Activated CD8-positive, alpha-beta memory T cell treated with anti-CD3 and anti-CD28 coated beads for 4 hours (primary cell): ENCODE results near the gene C11orf16.
"Not testable (repeated sequence)": the region's sequence is repeated elsewhere in the genome, so short reads cannot be mapped to it uniquely, and the experiment has no call there.

Experiments
- DNase-seq, 2 donors: peaks; one replicate each; pipeline ENCODE4 v3.0.0-alpha.2; 2020; ENCODE audit warnings: low read depth in 2 of 2

The C11orf16 gene

GRCh38 chr11:8886322-8886721 lies 46.4 kb downstream of the C11orf16 start:
- no peak for DNase-seq

- DNase-seq = not testable (repeated sequence)
These were observed 51.2 kb downstream of the C11orf16 start for GRCh38 chr11:8881585-8881984.

- no peak for DNase-seq
These were observed 54.0 kb downstream of the C11orf16 start for GRCh38 chr11:8878771-8879170.

- no peak for DNase-seq
These were observed 58.9 kb downstream of the C11orf16 start for GRCh38 chr11:8873741-8874405.

- no peak for DNase-seq
These were observed 60.8 kb downstream of the C11orf16 start for GRCh38 chr11:8871962-8872361.

- DNase-seq = no peak
These were observed 61.5 kb downstream of the C11orf16 start for GRCh38 chr11:8871171-8871775.

GRCh38 chr11:8870411-8871170 lies 62.2 kb downstream of the C11orf16 start:
- no peak for DNase-seq
